ENCODE data around the gene CERK.

The CERK gene

DNA sequence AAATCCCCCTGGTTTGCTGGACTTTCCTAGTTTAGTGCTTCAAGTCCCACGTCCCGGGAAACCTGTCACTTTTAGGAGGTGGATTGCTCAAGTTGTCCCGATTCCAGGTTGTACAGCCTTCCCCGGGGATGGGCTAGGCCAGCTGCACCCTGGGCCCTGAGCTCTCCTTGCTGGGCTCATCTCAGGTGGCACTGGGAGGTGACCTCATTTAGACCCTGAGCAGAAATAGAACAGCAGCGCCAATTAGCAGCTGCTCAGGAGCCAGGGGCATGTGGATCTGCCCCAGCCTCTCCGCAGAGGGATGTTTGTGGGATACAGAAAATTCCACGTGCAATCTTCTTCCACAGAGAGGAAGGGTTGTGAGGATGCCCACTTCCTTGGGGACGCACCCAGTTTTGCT, 9.6 kb upstream of the CERK start:
- Histone ChIP-seq H3K4me3 (replicated peaks; ENCODE audit: insufficient read depth, low read length) (no peak overlapping the region), H3K27ac (replicated peaks) (no peak overlapping the region), H3K27me3 (ENCODE audit: insufficient read depth, poor library complexity, severe bottlenecking) (no peaks in the 10 kb centered on the region)
- TF ChIP-seq CTCF (IDR thresholded peaks at IDR 0.05; ENCODE audit: insufficient read depth, low read length) (no peak), POLR2AphosphoS5 (IDR thresholded peaks at IDR 0.05; ENCODE audit: low read depth) (no peak), GABPA (IDR thresholded peaks at IDR 0.05; ENCODE audit: low read depth) (no peak), SPI1 (IDR thresholded peaks at IDR 0.05; ENCODE audit: borderline replicate concordance, low read depth) (no peak), REST (IDR thresholded peaks at IDR 0.05; ENCODE audit: insufficient replicate concordance, low read depth) (no peak)
- DNase-seq (ENCODE audit: low read depth in 1 of 2, low spot score in 1 of 2), result no peak

DNA sequence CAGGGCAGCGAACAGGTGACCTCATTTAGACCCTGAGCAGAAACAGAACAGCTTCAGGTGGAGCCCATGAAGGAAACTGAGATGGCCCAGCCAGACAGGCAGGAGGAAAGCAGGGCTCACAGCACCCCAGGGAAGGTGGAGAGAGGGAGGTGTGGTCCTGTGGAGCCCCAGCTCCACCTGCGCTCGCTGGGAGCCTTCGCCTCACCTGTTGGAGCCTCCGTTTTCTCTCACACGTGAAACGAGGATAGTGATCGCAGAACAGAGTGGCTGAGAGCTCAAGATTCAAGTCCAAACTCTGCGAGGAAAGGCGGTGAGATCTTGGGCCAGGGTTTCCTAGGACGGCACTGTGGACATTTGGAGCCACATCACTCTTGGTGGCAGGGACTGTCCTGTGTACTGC, 8.6 kb upstream of the CERK start:
- H3K27me3 ChIP-seq (ENCODE audit: insufficient read depth, poor library complexity, severe bottlenecking), result no peaks in the 10 kb centered on the region
- no peak for DNase-seq (ENCODE audit: low read depth in 1 of 2, low spot score in 1 of 2)
- no peak overlapping the region for H3K27ac ChIP-seq (replicated peaks)
- TF ChIP-seq GABPA (IDR thresholded peaks at IDR 0.05; ENCODE audit: low read depth) (no peak), POLR2AphosphoS5 (IDR thresholded peaks at IDR 0.05; ENCODE audit: low read depth) (no peak), SPI1 (IDR thresholded peaks at IDR 0.05; ENCODE audit: borderline replicate concordance, low read depth) (no peak), REST (IDR thresholded peaks at IDR 0.05; ENCODE audit: insufficient replicate concordance, low read depth) (no peak), CTCF (IDR thresholded peaks at IDR 0.05; ENCODE audit: insufficient read depth, low read length) (no peak)
- no peak overlapping the region for H3K4me3 ChIP-seq (replicated peaks; ENCODE audit: insufficient read depth, low read length)

- Histone ChIP-seq H3K27ac (replicated peaks) (no peak overlapping the region), H3K27me3 (ENCODE audit: insufficient read depth, poor library complexity, severe bottlenecking) (no peaks in the 10 kb centered on the region), H3K4me3 (replicated peaks; ENCODE audit: insufficient read depth, low read length) (no peak overlapping the region)
- DNase-seq (ENCODE audit: low read depth in 1 of 2, low spot score in 1 of 2), result no peak
- TF ChIP-seq REST (IDR thresholded peaks at IDR 0.05; ENCODE audit: insufficient replicate concordance, low read depth), result no peak
- no peak for TF ChIP-seq SPI1 (IDR thresholded peaks at IDR 0.05; ENCODE audit: borderline replicate concordance, low read depth)
Observed at GRCh38 chr22:46746192-46746591, 8.1 kb upstream of the CERK start.

DNA sequence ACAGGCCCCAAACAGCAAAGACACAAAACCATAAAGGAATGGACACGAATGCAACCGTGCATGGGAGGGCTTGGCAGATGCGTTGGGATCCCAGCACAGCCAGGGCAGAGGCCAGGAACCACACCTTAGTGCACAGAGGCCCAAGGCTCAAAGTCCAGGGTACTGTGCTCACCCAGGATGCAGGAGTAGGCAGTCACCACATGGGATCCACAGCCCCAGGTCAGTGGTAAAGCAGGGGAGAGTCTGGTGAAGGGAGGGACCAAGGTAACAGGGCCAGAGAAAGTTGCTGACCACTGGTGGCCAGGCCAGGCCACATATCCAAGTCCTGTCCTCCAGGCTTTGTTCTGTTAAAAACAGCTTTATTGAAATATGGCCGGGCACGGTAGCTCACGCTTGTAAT, 6.5 kb upstream of the CERK start:
- TF ChIP-seq REST (IDR thresholded peaks at IDR 0.05; ENCODE audit: insufficient replicate concordance, low read depth), result no peak
- TF ChIP-seq CTCF (IDR thresholded peaks at IDR 0.05; ENCODE audit: insufficient read depth, low read length), result no peak
- no peak for TF ChIP-seq POLR2AphosphoS5 (IDR thresholded peaks at IDR 0.05; ENCODE audit: low read depth)
- TF ChIP-seq SPI1 (IDR thresholded peaks at IDR 0.05; ENCODE audit: borderline replicate concordance, low read depth), result no peak
- no peak for TF ChIP-seq GABPA (IDR thresholded peaks at IDR 0.05; ENCODE audit: low read depth)

More for the DNA sequence above, 6.5 kb upstream of the CERK start:
- Histone ChIP-seq H3K4me3 (replicated peaks; ENCODE audit: insufficient read depth, low read length) (no peak overlapping the region), H3K27ac (replicated peaks) (no peak overlapping the region), H3K27me3 (ENCODE audit: insufficient read depth, poor library complexity, severe bottlenecking) (no peaks in the 10 kb centered on the region)
- no peak for DNase-seq (ENCODE audit: low read depth in 1 of 2, low spot score in 1 of 2)

Measured in HL-60 (cell line).